H1 (cell line): ENCODE data around the gene SLC39A11. TPM values are rescaled to one million over a fixed set of nuclear protein-coding genes. Genes with fewer than 3 reads are reported as not detected.

ENCODE experiments used
- polyA plus RNA-seq, 7 experiments: library from polyadenylated mRNA; depleted of rRNA in 3 of 7; stranded (reverse) in 5 of 7; unstranded in 2 of 7; fragments of >200 nt in 5 of 7; fragments of 200-250 nt in 2 of 7; gene quantifications; 1 replicate in 5 of 7; 2 replicates in 1 of 7; 4 replicates in 1 of 7; pipeline versions ENCODE4 v1.2.1 to v1.2.3, GENCODE V29; 2011 to 2013; ENCODE audit warnings: missing spikeins in 2 of 7, mixed read lengths in 2 of 7
- total RNA-seq: library from RNA; stranded (reverse); fragmentation: NEBNext Ultra II Directional; extraction: Animal tissue kit (Norgen Biotek cat#: 25700); gene quantifications from 2 replicates; pipeline ENCODE4 v1.2.1, GENCODE V29; 2021
- TF ChIP-seq, protein P1 (sequence below): fragments of 300-600 bp; sonication (generic); IDR thresholded peaks from 2 replicates; pipeline ENCODE4 v1.7.1; 2012; ENCODE audit warnings: low read length, moderate library complexity, mild to moderate bottlenecking, inconsistent platforms; ENCODE audit not compliant: insufficient replicate concordance

Gene SLC39A11
- total and polyA plus RNA-seq, 2 of the 8 experiments (the other 6 are each of a cell fraction or from before 2014, with no cell fraction given) = 12.2 to 19.6 TPM

DNA sequence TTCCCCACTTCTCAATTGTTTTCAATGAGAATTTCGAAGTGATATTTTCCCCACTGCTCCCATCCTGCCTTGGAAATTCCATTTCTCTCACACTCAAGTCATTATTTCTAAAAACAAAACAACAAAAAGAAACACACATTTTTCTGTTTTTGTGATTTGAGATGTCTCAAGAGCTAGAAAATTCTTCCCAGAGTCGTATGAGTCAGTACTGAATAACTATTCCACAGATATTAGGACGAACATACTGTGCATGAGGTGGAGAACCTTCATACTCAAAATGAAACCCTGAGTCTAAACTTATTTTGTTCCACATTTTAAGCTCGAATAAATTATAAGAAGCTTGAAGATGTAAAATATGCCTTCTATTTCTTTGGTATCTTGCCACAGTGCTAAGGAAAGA is 204.6 kb downstream of the SLC39A11 start (continued):
- TF ChIP-seq, protein P1, sequence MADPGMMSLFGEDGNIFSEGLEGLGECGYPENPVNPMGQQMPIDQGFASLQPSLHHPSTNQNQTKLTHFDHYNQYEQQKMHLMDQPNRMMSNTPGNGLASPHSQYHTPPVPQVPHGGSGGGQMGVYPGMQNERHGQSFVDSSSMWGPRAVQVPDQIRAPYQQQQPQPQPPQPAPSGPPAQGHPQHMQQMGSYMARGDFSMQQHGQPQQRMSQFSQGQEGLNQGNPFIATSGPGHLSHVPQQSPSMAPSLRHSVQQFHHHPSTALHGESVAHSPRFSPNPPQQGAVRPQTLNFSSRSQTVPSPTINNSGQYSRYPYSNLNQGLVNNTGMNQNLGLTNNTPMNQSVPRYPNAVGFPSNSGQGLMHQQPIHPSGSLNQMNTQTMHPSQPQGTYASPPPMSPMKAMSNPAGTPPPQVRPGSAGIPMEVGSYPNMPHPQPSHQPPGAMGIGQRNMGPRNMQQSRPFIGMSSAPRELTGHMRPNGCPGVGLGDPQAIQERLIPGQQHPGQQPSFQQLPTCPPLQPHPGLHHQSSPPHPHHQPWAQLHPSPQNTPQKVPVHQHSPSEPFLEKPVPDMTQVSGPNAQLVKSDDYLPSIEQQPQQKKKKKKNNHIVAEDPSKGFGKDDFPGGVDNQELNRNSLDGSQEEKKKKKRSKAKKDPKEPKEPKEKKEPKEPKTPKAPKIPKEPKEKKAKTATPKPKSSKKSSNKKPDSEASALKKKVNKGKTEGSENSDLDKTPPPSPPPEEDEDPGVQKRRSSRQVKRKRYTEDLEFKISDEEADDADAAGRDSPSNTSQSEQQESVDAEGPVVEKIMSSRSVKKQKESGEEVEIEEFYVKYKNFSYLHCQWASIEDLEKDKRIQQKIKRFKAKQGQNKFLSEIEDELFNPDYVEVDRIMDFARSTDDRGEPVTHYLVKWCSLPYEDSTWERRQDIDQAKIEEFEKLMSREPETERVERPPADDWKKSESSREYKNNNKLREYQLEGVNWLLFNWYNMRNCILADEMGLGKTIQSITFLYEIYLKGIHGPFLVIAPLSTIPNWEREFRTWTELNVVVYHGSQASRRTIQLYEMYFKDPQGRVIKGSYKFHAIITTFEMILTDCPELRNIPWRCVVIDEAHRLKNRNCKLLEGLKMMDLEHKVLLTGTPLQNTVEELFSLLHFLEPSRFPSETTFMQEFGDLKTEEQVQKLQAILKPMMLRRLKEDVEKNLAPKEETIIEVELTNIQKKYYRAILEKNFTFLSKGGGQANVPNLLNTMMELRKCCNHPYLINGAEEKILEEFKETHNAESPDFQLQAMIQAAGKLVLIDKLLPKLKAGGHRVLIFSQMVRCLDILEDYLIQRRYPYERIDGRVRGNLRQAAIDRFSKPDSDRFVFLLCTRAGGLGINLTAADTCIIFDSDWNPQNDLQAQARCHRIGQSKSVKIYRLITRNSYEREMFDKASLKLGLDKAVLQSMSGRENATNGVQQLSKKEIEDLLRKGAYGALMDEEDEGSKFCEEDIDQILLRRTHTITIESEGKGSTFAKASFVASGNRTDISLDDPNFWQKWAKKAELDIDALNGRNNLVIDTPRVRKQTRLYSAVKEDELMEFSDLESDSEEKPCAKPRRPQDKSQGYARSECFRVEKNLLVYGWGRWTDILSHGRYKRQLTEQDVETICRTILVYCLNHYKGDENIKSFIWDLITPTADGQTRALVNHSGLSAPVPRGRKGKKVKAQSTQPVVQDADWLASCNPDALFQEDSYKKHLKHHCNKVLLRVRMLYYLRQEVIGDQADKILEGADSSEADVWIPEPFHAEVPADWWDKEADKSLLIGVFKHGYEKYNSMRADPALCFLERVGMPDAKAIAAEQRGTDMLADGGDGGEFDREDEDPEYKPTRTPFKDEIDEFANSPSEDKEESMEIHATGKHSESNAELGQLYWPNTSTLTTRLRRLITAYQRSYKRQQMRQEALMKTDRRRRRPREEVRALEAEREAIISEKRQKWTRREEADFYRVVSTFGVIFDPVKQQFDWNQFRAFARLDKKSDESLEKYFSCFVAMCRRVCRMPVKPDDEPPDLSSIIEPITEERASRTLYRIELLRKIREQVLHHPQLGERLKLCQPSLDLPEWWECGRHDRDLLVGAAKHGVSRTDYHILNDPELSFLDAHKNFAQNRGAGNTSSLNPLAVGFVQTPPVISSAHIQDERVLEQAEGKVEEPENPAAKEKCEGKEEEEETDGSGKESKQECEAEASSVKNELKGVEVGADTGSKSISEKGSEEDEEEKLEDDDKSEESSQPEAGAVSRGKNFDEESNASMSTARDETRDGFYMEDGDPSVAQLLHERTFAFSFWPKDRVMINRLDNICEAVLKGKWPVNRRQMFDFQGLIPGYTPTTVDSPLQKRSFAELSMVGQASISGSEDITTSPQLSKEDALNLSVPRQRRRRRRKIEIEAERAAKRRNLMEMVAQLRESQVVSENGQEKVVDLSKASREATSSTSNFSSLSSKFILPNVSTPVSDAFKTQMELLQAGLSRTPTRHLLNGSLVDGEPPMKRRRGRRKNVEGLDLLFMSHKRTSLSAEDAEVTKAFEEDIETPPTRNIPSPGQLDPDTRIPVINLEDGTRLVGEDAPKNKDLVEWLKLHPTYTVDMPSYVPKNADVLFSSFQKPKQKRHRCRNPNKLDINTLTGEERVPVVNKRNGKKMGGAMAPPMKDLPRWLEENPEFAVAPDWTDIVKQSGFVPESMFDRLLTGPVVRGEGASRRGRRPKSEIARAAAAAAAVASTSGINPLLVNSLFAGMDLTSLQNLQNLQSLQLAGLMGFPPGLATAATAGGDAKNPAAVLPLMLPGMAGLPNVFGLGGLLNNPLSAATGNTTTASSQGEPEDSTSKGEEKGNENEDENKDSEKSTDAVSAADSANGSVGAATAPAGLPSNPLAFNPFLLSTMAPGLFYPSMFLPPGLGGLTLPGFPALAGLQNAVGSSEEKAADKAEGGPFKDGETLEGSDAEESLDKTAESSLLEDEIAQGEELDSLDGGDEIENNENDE = no peak
